ENCODE measurements around the gene AFF2.

AFF2 gene

DNA sequence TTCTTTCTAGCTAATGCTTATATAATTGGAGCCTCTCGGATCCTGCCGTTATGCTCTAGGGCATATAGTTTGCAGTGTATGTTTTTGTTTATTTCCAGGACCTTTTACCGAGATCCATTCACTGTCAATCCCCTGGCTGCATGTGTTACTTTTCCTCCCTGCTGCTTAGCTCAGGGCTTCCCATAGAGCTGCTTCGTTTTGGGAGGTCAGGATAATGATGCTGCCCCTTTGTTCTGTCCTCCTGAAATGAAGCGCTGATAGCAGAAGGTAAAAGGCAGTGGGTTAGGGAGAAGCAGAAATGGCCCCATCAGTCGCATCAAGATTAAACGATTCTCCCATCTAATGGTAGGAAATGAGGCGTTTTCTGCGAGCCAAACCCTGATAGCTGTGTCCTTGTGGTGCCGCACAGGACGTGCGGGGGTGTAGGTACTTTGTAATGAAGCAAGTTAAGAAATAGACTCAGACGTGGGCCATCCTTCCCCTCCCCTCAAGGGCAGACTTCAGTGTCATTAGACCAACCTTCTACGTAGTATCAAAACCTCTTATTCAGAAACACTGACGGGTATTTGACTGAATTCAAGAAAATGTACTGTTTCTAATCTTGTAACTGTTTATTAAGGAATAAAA is 37.3 kb downstream of the AFF2 start:
- DNase-seq: no peak

DNA sequence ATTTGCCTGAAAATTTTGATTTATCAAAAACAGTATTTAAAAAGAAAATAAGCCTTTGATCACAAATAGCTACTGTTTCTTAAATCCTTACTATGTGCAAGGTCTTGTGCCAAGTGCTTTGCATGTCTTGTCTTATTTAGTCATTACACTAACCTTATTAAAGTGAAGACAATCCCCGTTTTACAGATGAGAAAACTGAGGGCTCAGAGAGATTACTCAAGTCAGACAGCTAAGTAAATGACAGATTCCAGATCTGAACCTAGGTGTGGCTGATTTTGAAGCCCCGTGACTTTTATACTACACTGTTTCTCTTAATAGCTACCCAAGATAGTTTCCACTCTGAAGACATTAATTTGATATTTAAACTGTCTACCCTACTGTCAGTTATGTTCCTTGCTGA is 38.2 kb downstream of the AFF2 start:
- DNase-seq: no peak

DNA sequence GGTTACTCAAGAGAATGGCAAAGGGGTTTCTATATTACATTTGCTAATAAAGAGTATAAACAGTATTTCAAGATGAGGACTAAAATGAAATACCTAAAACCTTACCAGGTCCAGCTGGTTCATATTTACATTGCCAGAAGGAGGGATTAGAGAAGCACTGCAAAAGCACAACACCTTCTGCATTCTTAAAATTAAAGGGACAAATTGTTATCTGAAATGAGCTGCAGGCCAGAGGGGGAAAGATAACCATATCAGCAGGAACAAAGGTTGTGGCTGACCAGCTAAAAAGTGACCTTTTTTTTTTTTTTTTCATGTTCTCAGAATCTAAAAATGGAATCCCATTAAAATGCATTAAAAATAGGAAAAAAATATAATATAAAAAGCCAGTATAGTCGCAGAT is 39.7 kb downstream of the AFF2 start:
- no peak for DNase-seq

DNA sequence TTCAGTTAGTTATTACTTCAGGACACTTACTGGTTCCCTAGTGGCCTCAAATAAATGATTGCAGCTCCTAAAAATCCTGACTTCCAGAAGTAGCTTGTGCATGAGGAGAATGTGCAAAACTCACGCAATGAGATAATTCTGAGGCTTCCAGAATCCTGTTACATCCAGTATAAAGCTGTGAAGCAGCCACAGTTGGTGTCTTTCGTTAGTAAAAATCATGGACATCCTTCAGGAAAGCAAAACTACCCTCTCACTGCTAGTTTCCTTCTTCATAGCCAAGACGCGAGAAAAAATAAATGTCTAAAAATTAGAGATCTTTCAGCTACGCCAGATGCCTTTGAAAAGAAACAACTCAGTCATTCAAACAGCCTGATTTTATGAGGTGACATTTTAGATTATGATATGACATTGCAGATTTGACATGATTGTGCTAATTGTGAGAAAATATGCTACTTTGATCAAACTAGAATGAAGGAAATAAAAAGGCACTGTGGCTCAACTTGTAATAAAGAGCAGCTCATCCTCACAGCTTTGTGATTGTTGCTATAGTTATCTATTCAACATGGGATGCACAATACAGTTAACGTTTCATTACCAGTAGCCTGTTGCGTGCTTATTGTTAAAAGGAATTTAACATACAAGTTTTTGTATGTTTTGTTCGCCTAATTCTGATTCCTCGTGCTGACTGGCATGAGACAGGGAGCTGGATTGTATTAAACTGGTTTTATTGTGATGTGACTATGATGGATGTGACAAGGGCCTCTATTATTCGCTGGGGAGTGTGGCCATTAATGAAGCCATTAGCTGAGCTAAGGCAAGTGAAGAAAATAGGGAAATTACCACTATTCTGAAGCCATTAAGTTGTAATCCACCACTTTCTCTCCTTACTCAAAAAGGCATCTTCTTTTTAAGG is 40.5 kb downstream of the AFF2 start:
- DNase-seq: no peak

DNA sequence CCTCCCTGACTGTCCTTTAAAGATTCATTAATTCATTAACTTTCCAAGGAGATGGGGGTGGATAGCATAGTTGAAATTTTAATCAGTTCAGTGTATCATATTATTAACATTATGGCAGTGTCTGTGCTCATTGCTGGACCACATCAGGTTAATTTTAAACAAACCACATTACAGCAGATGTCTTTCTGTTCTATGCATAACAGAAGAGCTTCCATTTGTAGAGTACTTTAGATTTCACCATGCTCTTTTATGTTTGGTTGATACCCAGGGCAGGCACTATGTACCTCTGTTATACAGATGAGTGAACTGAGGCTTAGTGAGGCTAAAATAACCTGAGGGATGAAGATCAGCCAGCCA is 41.1 kb downstream of the AFF2 start:
- no peak for DNase-seq

DNA sequence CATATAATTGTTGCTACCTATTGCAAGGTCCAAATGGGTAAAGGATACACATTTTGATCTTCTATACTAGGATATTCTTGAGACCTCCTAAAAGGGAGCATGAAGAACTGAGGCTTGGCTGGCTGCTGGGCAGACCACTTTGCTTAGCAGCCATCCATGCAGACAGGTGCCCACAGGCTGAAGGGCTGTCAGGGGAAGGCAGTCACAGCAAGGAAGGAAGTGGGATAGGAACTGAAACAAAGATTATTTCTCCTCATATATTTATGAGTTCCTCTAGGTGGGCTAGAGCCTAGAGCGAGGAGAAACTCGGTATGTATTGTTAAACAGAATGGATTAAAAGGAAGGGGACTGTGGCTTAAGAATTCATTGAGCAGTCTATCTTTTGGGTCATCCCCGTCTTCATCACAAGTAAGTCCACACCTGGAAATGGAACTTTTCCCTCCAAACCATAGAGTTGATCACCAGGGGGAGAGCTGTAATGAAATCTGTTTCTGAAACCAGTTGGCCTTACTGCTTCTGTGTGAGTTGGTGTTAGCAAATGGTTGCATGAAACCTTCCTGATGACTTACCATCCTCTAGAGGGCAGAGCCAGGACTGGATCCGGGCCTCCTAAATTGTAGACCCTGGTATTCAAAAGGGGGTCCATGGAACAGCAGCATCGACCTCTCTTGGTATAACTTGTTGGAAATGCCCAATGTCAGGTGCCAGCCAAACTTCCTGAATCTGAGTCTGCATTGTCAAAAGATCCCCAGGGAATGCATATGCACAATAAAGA is 42.3 kb downstream of the AFF2 start:
- no peak for DNase-seq

DNA sequence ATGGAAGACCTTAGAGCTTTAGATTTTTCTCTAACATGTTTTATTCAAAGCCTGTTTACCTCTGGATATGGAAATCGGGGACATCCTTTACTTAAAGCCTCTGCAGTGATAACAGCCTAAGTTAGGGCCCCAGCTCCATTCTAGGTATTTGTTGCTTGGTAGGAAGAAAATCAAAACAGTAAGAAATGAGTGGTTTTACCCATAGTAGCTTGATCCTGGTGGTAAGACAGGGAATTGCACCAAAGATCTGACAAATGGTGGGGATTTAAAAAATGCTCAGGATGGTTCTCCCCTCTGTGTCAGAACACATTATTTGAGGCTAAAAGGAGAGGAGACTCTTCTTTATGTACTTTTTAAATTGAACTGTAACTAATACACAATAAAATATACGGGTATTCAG is 52.4 kb downstream of the AFF2 start:
- no peak for DNase-seq

DNA sequence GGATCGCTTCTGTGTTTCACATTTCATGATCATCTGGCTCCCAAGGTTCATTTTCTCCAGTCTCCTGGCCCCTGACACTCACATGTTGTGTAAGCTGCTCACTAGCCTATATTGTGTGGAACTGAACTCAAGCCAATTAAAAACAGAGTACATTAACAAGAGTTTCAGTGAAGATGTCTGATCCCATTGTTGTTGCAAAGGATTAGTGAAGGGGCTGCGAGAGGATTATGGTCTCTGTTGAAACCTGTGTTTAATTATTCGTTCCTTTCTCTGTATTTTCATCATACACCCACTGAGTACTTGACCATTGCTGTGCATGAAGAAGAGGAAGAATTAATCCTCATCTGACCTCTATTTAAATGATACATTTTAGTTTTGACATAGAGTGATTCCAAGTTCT is 54.7 kb downstream of the AFF2 start:
- DNase-seq: no peak

DNA sequence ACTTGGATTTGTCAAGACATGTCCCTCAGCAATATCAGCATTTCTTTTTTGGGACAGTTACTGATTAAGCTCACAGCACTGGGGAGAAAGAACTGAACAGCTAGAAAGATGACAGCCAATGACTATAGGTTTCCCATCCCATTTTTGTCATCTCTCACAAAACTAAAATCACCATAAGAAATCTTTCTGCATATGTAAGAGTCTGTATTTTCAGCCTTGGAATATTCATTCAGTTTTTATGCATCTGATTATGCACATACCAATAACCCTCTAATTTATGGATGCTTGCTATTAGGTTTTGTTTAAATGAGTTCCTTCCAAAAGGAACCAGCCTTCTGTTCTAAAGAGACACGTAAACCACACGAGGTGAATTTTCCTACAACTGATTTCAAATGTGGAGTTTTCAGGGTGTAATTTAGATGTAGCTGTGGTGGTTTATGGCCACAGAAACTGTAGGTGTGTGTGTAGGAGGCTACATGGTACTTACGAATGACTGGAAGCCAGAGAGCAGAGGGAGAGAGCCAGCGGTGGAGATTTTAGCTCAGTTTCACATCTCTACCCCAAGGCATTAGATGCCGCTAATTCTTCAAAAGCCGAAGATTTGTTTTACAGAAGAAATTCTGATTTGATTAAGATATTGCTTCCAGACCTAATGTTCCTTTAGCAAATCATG is 55.3 kb downstream of the AFF2 start:
- DNase-seq: no peak

DNA sequence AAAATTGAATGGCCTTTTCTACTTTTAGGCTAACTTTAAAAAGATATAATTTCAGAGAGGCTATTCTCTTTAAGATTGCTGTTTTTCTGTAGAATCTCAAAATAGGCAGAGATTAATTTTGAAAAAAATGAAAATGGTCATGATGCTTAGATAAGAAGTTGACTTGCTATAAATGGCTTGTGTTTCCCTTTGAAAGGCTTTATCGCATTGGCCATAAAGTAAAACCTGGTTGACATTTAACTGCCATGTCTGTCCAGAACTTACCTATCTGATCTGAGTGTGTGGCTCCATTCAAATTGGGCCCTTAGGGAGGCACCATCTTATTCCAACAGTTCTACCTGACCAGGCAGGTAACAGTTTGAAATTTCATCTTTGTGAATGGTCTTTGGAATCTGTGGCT is 56.1 kb downstream of the AFF2 start:
- DNase-seq: no peak

DNA sequence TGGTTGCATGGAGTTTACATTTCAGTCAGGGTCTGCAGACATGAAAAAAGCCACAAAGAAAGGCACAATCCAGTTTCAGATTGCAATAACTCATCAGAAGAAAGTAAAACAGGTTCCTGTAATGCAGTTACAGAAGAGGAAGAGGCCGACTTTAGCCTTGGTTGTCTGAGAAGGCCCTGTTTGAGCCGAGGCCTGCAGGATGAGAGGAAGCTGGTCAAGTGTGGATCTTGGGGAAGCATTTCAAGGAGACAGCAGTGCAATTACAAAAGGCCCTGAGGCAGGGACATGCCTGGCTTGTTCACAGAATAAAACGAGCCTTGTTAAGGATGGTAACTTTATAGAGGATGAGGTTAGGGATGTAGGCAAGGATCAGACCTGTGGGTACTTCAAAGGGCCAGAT is 62.4 kb downstream of the AFF2 start:
- DNase-seq: no peak

DNA sequence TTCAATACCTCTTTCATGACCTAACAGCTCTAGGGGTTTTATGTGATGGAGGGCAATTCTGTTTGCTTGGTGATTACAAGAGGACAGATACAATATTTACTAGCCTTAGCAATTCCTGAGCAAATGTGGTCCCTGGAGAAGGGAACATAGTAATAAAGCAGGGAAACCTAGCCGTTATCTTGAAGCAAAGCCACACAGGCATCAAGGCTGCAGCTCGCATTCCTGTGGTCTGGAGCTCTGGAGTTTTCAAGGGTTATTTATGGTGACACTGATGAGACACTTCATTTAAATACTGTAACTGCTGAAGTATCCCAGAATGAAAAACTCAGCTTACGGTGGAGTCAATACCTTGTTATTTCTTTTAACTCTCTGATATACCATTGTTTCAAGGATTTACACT is 66.8 kb downstream of the AFF2 start:
- no peak for DNase-seq

DNA sequence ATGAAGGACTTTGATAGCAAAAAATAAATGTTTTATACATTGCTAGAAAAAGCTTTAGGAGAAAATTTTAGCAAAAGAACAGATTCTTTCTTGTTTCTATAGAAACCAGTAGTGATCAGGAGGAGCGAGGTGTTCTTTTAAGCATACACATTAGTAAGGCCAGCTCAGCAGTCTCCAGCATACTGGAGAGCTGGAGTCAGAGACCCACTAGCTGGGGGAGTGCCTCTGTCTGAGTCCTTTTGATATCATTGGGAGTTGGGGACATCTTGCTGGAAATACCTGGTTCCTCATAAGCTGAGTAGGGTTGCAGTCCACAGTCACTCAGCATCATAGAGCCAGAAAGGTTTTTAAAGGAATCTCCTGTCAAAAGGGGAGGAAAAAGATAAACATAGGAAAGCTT is 67.4 kb downstream of the AFF2 start:
- no peak for DNase-seq

DNA sequence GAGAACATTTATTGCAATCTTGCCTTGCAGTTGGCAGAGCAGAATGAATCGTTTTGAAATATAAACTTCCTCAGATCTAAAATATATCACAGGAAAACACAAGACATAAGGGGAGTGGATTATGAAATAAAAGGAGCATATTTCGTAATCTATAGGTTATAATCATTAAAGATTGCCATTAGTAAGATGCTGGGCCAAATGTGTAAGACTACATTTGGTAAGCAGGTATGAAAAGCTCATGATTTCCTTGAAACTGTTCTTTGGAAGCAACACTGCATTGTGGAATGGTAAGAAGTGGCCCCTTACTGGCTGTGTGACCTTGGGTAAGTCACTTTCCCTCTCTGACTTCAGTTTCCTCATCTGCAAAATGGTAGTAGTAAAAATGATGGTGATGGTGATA is 68.3 kb downstream of the AFF2 start:
- no peak for DNase-seq

DNA sequence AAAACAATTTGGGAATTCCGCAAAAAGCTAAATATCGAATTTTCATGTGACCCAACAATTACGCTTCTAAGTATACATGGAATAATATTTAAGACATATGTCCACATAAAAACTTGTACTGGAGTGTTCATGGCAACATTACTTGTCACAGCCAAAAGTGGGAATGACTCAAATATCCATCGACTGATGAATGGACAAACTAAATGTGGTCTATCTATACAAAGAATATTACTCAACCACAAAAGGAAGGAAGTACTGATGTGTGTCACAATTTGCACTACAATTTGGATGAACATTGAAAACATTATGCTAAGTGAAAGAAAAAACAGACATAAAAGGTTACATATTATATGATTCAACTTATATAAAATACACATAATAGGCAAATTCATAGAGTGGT is 71.9 kb downstream of the AFF2 start:
- no peak for DNase-seq

DNA sequence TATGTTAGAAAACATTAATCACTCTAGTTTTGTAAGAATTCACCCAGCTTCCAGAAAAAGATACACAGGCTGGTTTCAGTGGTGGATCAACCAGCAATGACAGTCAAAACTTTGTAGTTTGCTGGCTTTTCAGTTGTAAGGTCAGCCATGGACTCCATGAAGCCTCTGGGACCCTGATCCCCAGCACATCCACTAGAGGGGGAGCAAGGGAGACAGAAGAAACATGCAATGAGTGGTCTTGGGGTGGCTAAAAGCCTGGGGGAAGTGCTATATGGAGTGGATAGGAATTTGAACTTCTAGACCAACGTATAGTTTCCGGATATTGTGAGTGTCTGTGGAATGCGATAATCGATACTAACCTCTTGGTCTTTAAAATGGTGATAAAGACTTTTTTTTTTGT is 72.7 kb downstream of the AFF2 start:
- no peak for DNase-seq

DNA sequence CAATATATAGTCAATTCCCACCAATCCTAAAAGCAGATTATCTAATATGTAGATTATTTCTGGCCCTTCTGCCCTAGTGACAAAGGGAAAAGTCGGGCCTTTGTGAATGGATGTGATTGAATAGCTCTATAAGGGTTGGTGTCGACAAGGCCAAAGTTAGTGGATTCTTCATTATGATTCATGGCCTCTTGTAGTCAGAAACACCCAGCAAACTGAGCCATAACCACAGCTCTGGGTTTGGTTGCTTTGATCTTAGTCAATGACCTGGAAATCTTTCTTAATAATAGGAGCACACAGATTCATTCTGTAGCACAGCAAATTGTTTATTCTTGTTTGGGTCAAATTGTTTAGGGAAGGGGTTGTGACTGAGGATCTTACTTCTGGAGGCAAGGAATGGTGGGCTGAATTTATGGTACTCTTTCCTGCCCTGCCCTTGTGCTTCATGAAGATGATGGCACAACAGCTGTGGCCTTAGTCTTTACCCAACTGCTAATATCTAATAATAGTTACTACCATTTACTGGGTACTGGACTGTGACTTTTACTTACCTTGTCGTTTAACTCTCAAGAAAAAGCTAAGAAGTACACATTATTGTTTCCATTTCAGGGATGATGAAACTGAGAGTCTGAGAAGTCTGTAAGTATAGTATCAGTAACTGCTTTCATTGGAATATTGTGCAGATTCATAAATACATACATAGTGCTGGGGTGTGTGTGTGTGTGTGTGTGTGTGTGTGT is 74.0 kb downstream of the AFF2 start:
- DNase-seq: no peak

DNA sequence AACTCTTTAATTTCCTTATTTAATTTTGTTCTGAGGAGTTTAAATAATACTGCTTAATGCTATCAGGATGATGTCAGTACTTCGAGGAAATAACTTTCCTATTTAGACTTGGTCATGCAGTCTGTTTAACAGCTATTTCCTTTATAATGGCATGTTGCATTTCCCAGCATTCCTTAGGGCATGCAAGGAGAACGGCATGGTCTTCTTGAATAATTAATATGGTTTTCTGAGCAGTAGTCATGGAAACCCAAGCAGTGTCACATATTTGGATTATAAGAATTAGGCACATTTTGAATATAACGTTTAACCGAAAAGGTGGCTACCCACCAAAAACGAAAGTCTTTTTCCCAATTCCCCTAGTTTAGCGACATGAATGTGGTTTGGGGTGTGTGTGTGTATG is 76.0 kb downstream of the AFF2 start:
- no peak for DNase-seq

DNA sequence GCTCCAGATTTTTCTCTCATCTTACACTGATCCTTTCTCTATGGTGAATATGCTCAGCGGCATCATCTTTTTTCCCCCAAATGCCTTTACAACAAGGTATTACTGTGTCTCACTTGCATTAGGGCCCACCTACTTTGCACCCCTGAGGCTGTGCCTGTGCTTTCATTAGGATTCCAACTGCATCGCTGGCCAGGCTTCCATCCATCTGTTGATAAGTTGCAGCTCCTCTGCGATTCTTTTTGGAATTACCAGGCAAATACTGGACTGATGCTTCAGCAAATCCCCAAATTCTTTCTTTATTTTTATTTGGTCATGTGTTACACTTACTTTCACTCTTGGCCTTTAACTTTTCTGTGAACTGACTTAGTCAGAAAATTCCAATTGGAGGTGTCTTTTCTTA is 77.3 kb downstream of the AFF2 start:
- no peak for DNase-seq

DNA sequence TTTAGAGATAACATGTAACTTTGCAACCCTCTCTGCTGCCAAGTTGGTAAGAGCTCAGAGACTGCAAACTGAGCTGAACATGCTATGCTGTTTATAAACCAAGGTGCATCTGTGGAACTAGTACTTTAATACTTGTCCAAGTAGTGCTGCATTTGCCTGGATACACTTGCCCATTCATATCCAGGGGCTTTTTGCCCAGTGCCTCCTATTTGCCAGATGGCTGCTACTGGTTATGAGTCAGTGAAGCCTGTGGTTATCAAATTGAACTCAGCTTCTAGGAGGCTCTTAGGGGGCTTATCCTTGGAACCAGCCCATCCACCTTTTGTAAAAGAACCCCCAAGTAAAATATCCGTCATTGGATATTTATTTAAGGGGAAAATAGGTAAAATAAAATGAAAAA is 79.6 kb downstream of the AFF2 start:
- no peak for DNase-seq

DNA sequence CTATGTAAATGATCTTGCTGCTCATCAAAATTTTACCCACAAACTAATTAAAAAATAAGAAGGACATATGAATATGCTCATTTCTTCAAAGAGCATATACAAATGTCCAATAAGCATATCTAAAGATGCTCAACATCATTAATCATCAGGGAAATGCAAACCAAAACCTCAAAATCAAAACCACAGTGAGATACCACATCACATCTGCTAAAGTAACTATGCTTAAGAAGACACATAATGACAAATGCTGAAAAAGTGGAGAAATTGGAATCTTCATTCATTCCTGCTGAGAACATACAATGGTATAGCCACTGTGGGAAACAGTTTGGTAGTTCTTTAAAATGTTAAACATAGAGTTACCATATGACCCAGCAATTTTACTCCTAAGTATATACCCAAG is 81.9 kb downstream of the AFF2 start:
- no peak for DNase-seq

DNA sequence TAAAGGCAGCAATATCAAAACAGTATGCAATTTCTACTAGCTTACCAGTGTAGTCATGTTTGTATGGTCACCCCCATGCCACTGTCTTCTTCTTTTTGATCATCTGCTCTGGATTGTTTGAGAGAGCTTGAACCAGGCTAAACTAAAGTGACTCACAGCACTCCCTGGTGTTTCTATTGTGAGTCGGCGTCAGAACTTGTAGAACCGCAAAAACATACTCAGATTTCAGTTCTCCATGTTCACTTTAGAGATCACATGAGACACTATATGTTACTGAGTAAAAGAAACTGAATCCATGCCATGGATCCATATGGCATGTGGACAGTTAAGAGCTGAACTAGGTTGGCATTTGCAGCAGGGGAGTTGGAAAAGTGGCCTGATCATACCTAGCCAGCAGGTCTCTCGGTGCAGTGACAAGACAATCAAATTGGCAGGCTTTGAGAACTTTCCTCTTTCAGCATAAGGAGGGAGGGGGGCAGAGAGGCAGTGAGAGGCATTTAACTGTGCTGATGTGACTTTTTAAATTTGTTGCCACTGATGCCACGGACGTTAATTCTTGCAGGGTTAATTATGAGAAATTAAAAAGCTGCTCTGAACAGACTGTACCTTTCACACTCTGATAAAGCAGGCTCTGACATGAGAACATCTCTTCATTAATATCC is 88.4 kb downstream of the AFF2 start:
- DNase-seq: no peak

All from NCI-H2227 treated with DMSO at 0.1 percent for 48 hours (cell line).